HFFc6 (cell line): ENCODE measurements around the gene SVOP. TPM values are rescaled to one million over a fixed set of nuclear protein-coding genes. Genes with fewer than 3 reads are reported as not detected.
A peak's percentile ranks its signal among the peaks of the same experiment; 100 is the strongest.
"Not testable (repeated sequence)": the region's sequence is repeated elsewhere in the genome, so short reads cannot be mapped to it uniquely, and the experiment has no call there.

Experiments
- DNase-seq: peaks from one replicate; pipeline ENCODE4 v3.0.0-alpha.2; 2018
- H3K27ac Mint-ChIP-seq: 2 replicates; pipeline ENCODE4 v1.8.0; 2020; ENCODE audit warnings: mild to moderate bottlenecking, mixed read lengths
- H3K27me3 Mint-ChIP-seq: 2 replicates; pipeline ENCODE4 v1.8.0; 2021; ENCODE audit warnings: mild to moderate bottlenecking, moderate library complexity, mixed read lengths; ENCODE audit not compliant: insufficient read depth
- H3K36me3 Mint-ChIP-seq: 2 replicates; pipeline ENCODE4 v1.8.0; 2021; ENCODE audit warnings: low read depth, mixed read lengths
- H3K4me1 Mint-ChIP-seq: 2 replicates; pipeline ENCODE4 v1.8.0; 2020; ENCODE audit warnings: low read depth, mixed read lengths
- H3K4me3 Mint-ChIP-seq: 2 replicates; pipeline ENCODE4 v1.8.0; 2020; ENCODE audit warnings: mild to moderate bottlenecking, moderate library complexity, mixed read lengths
- H3K9me3 Mint-ChIP-seq: 2 replicates; pipeline ENCODE4 v1.8.0; 2020; ENCODE audit warnings: mild to moderate bottlenecking, mixed read lengths
- CTCF ChIP-seq: fragments of 200-600 bp; sonication (generic); IDR thresholded peaks from 2 replicates; pipeline ENCODE4 v1.5.0; 2021; ENCODE audit warnings: antibody characterized with exemption, mild to moderate bottlenecking
- total RNA-seq, 6 experiments: library from RNA; stranded (reverse); fragmentation: NEBNext Ultra II Directional; extraction: Animal tissue kit (Norgen Biotek cat#: 25700); gene quantifications; 2 replicates in 1 of 6; 3 replicates in 5 of 6; pipeline ENCODE4 v1.2.3, GENCODE V29; 2021

SVOP gene
- total RNA-seq, 6 experiments from 2014 or later: not detected

DNA sequence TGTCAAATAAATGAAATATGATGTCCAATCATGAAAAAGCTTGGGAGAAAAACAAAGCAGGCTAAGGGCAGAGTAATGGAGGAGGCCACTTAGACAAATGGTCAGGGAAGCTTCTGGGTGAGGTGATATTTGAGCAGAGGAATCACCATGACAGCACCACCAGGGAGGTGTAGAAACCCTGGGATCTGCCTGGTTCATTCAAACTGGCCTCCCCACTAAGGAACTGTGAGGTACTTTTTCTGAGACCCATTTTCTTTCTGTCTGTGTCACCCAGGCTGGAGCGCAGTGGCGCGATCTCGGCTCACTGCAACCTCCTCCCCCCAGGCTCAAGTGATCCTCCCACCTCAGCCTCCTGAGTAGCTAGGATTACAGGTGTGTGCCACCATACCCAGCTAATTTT is 155.7 kb downstream of the SVOP start:
- no peak for DNase-seq
- peaks cover 2% of the 10 kb centered on the region for H3K27me3 Mint-ChIP-seq
- H3K4me1 Mint-ChIP-seq: no peaks in the 10 kb centered on the region
- TF ChIP-seq CTCF: no peak
- H3K4me3 Mint-ChIP-seq: no peak overlapping the region
- peaks cover 9% of the 10 kb centered on the region; the same call in 1 of the 2 replicates for H3K36me3 Mint-ChIP-seq
- H3K27ac Mint-ChIP-seq: no peak overlapping the region
- H3K9me3 Mint-ChIP-seq: peaks cover 11% of the 10 kb centered on the region

- no peak for TF ChIP-seq CTCF
- no peak overlapping the region for H3K4me3 Mint-ChIP-seq
- H3K27ac Mint-ChIP-seq: no peak overlapping the region
- peaks cover 16% of the 10 kb centered on the region for H3K4me1 Mint-ChIP-seq
- H3K36me3 Mint-ChIP-seq: peaks cover 9% of the 10 kb centered on the region; the same call in 1 of the 2 replicates
- H3K9me3 Mint-ChIP-seq: peaks cover 6% of the 10 kb centered on the region
- no peak for DNase-seq
- no peaks in the 10 kb centered on the region; the same call in 1 of the 2 replicates for H3K27me3 Mint-ChIP-seq
Observed at GRCh38 chr12:108862588-108862959, 158.3 kb downstream of the SVOP start.

GRCh38 chr12:108861878-108862587 is 158.8 kb downstream of the SVOP start:
- peaks cover 16% of the 10 kb centered on the region for H3K4me1 Mint-ChIP-seq
- H3K27ac Mint-ChIP-seq: no peak overlapping the region
- H3K4me3 Mint-ChIP-seq: no peak overlapping the region
- H3K9me3 Mint-ChIP-seq: peaks cover 6% of the 10 kb centered on the region
- peaks cover 9% of the 10 kb centered on the region; the same call in 1 of the 2 replicates for H3K36me3 Mint-ChIP-seq
- no peak for TF ChIP-seq CTCF
- DNase-seq: no peak
- no peaks in the 10 kb centered on the region; the same call in 1 of the 2 replicates for H3K27me3 Mint-ChIP-seq

DNA sequence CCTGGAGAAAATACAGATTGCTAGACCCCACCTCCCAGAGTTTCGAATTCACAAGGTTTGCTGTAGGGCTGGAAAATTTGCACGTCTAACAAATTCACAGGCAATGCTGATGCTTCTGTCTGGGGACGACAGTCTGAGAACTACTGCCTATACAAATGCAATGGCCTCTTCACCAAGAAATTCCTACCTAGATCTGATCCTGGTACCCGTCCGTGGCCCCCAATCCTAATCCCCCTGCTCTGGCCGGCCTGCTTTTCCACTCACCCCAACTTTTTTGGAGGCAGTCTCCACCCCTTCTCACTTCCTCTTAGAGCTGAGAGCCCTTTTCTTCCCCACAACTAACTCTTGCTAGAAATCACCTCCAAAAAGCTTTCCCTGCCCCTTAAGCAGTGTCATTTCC is 160.4 kb downstream of the SVOP start:
- H3K27me3 Mint-ChIP-seq: peaks cover 7% of the 10 kb centered on the region
- peaks cover 24% of the 10 kb centered on the region for H3K4me1 Mint-ChIP-seq
- no peak overlapping the region for H3K4me3 Mint-ChIP-seq
- TF ChIP-seq CTCF: no peak
- peaks cover 13% of the 10 kb centered on the region for H3K9me3 Mint-ChIP-seq
- peaks cover 24% of the 10 kb centered on the region for H3K36me3 Mint-ChIP-seq
- no peak overlapping the region for H3K27ac Mint-ChIP-seq
- no peak for DNase-seq

- no peak for DNase-seq
- no peak for TF ChIP-seq CTCF
- peaks cover 11% of the 10 kb centered on the region for H3K27me3 Mint-ChIP-seq
Observed at GRCh38 chr12:108859923-108860291, 161.0 kb downstream of the SVOP start.

GRCh38 chr12:108859141-108859922 is 161.5 kb downstream of the SVOP start:
- H3K27me3 Mint-ChIP-seq: peaks cover 11% of the 10 kb centered on the region
- H3K4me3 Mint-ChIP-seq: peak overlapping the region; percentile 85

More at GRCh38 chr12:108859923-108860291, 161.0 kb downstream of the SVOP start:
- Mint-ChIP-seq H3K9me3 (peaks cover 19% of the 10 kb centered on the region), H3K4me3 (no peak overlapping the region), H3K27ac (no peak overlapping the region), H3K36me3 (peaks cover 30% of the 10 kb centered on the region), H3K4me1 (peaks cover 30% of the 10 kb centered on the region)

More at GRCh38 chr12:108859141-108859922, 161.5 kb downstream of the SVOP start:
- peaks cover 23% of the 10 kb centered on the region for H3K9me3 Mint-ChIP-seq
- H3K36me3 Mint-ChIP-seq: peaks cover 35% of the 10 kb centered on the region
- H3K4me1 Mint-ChIP-seq: peaks cover 36% of the 10 kb centered on the region
- peak overlapping the region; percentile 87 for H3K27ac Mint-ChIP-seq
- not testable (repeated sequence) for DNase-seq
